ENCODE results near the gene SLC26A2. TPM values are rescaled to one million over a fixed set of nuclear protein-coding genes. Genes with fewer than 3 reads are reported as not detected.

SLC26A2 gene
- total and polyA plus RNA-seq, 2 of the 8 experiments (the other 6 are each of a cell fraction or from before 2014, with no cell fraction given), result 3.7 to 11.4 TPM

GRCh38 chr5:150034662-150035061, 74.1 kb downstream of the SLC26A2 start:
- Histone ChIP-seq H3K79me1 (ENCODE audit: low read depth, low read length) (no peaks in the 10 kb centered on the region), H3K56ac (replicated peaks; ENCODE audit: insufficient read length, low read depth, low read length) (no peak overlapping the region), H3K27ac (ENCODE audit: low read depth, low read length) (no peak overlapping the region), H3K79me2 (ENCODE audit: control insufficient read depth in 1 of 2, insufficient read depth in 2 of 2, low read length in 2 of 2) (no peaks in the 10 kb centered on the region), H4K91ac (replicated peaks; ENCODE audit: insufficient read length, low read length) (no peak overlapping the region), H3K27me3 (replicated peaks in 1 of 4; ENCODE audit: control insufficient read depth in 3 of 4, extremely low read depth in 1 of 4, insufficient read depth in 3 of 4, low read length in 3 of 4) (no peaks in the 10 kb centered on the region), H4K20me1 (replicated peaks in 1 of 2; ENCODE audit: control insufficient read depth in 1 of 2, insufficient read depth in 2 of 2, low read length in 2 of 2) (peaks cover 0 to 4% of the 10 kb centered on the region in 2 experiments), H3K23ac (ENCODE audit: insufficient read length) (no peak overlapping the region), H3K14ac (ENCODE audit: insufficient read length) (no peak overlapping the region), H4K8ac (ENCODE audit: extremely low read depth, insufficient read depth, low read length) (no peak overlapping the region), H2BK5ac (ENCODE audit: low read depth, low read length) (no peak overlapping the region), H2AFZ (ENCODE audit: low read length) (no peak overlapping the region), H2BK12ac (ENCODE audit: low read depth, low read length) (no peak overlapping the region), H3K18ac (ENCODE audit: extremely low read depth, low read length) (no peak overlapping the region), H3K4me1 (replicated peaks in 1 of 4; ENCODE audit: control insufficient read depth in 3 of 4, insufficient read depth in 4 of 4, low read length in 3 of 4) (no peaks in the 10 kb centered on the region), H4K5ac (ENCODE audit: insufficient read length, low read depth, low read length) (no peak overlapping the region), H3K4me3 (ENCODE audit: extremely low read depth in 1 of 4, insufficient read depth in 2 of 4, low read depth in 3 of 4, low read length in 4 of 4) (no peak overlapping the region), H3K9me3 (ENCODE audit: insufficient read depth in 2 of 2, low read depth in 1 of 2, low read length in 1 of 2) (no peaks in the 10 kb centered on the region), H3K4ac (replicated peaks; ENCODE audit: insufficient read length, low read depth, low read length) (no peak overlapping the region), H2BK120ac (replicated peaks; ENCODE audit: low read depth, low read length) (no peak overlapping the region), H2BK15ac (ENCODE audit: low read length) (no peak overlapping the region), H3K4me2 (ENCODE audit: insufficient read depth in 1 of 2, low read depth in 2 of 2, low read length in 2 of 2) (no peak overlapping the region), H3K36me3 (ENCODE audit: control insufficient read depth in 2 of 4, insufficient read depth in 4 of 4, low read length in 3 of 4) (peaks cover 18 to 79% (median 62%) of the 10 kb centered on the region in 4 experiments), H2BK20ac (ENCODE audit: low read length) (no peak overlapping the region), H2AK5ac (ENCODE audit: low read depth, low read length) (no peak overlapping the region), H3K9ac (replicated peaks in 1 of 4; ENCODE audit: extremely low read depth in 1 of 4, low read depth in 3 of 4, low read length in 3 of 4) (no peak overlapping the region), H3K23me2 (ENCODE audit: low read depth, low read length) (no peaks in the 10 kb centered on the region)
- ChIA-PET POLR2A (ENCODE audit: partially characterized antibody) (no interaction called here), CTCF (ENCODE audit: partially characterized antibody) (interaction anchor here (1.0 to 2.5 kb wide), 4 partner anchors 11 to 32 kb away, joined by 4 to 10 read pairs (median 6); no protein-coding TSS in a partner anchor)
- DNase-seq (ENCODE audit: low read depth in 1 of 2, low spot score in 2 of 2) (no peak), FAIRE-seq (no peak)
- TF ChIP-seq SP1 (IDR thresholded peaks at IDR 0.05; ENCODE audit: low read depth, low read length), result no peak
- TF ChIP-seq SIX5 (IDR thresholded peaks at IDR 0.05; ENCODE audit: low read depth, low read length), result no peak
- 88% methylated on average over 4 of the region's 4 CpGs; no CpG with 5 or more reads in 1 of the 2 experiments for WGBS, 2 experiments (ENCODE audit: extremely low coverage in 1 of 2, insufficient coverage in 1 of 2, insufficient read length in 1 of 2, insufficient replicate concordance in 2 of 2, low coverage in 1 of 2, low lambda C conversion rate in 2 of 2, missing lambda C conversion rate in 1 of 2)
